HG02840 (cell line): ENCODE measurements around the gene TTLL5.
"Not testable (repeated sequence)": the region's sequence is repeated elsewhere in the genome, so short reads cannot be mapped to it uniquely, and the experiment has no call there.

Experiments used
- ATAC-seq: cut with Tn5 transposase; IDR thresholded peaks from one replicate; pipeline ENCODE4 v1.9.1; 2021; ENCODE audit warnings: mild to moderate bottlenecking, moderate library complexity, moderate number of reproducible peaks; ENCODE audit not compliant: unreplicated experiment, low FRiP score

Gene TTLL5

DNA sequence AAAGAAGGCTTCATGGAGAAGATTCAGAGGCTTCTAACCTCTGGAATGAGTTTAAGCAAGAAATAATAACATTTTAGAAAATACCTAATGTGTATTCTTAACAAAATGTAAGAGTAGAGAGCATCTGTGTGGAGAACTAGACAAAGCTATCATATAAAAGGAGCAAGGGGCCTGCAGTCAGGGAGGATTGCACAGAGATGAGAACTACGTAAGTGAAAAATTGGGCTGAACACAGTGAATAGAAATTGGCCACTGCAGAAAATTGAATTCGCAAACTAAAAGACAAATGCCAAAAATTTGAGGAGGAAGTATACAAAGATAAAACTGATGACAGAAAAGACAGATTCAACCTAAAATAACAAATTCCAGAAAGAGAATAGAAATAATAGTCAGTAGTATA lies 227.9 kb downstream of the TTLL5 start:
- ATAC-seq: no peak

DNA sequence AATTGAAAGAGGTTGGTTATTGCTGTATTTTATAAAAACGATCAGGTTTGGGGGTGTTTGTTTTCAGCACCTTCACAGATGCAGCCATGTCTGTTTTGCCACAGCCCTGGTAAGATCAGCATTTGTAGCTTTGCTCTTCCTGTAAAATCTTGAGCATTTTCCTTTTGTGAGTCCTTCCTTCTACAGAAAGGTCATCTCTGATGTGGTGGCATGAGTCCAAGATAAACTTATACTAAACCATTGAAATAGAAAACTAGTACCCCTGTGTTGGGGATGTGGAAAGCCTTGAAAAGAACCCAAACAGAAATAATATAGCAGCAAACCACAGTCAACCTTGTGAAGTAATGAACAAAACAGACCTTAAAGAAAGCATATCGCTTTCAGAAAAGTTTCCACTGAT lies 235.3 kb downstream of the TTLL5 start:
- no peak for ATAC-seq

DNA sequence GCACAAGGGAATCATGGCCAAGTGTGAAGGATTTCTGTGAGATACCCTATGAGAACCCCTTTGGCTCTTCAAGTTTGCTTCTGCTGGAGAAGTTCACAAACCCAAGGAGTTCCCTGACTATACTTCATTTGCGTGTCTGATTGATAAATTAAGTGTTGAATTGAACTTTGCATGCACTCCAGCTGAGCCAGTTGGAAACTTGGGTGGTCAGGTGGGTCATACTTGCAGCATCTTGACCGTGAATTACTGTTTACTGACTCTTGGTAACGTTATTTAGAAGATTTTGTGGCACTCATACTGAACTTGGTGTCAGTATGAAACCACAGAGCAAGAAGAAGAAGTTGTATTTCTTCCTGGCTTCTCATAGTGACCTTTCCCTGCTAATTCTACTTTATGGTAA lies 243.3 kb downstream of the TTLL5 start:
- no peak for ATAC-seq

DNA sequence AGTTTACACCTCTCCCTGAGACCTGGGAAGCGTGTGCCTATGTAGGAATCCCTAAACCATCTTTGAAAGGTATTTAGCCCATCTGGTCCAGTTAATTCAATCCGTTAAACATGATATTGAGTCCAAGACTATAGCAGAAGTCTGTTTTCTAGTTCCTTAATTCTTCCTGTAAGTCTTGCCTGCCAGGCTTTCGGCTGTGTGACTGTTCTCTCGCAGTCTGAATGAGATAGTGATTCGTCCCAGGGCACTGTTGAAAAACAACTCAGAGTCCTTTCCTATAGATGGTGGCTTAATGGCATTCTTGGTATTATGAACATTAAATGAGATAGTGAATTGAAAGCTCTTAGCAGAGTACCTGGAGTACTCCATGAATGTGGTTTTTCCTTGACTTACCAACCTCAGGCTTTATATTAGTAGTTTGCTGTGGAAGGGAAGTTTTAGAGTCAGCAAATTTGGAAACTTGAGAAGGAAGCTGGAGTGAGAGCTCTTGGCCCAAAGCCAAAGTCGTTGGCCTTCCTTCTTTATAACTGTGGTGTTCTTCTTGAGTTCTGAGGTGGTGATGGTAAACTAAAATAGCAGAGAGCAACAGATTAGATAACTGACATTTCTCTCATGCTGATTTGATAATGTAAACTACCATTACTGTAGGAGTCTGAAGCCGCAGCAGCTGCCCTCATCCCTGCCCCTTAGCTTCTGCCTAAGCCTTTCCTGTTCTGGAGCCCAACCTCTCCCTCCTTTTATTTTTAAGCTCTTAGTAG lies 244.3 kb downstream of the TTLL5 start:
- ATAC-seq: no peak

DNA sequence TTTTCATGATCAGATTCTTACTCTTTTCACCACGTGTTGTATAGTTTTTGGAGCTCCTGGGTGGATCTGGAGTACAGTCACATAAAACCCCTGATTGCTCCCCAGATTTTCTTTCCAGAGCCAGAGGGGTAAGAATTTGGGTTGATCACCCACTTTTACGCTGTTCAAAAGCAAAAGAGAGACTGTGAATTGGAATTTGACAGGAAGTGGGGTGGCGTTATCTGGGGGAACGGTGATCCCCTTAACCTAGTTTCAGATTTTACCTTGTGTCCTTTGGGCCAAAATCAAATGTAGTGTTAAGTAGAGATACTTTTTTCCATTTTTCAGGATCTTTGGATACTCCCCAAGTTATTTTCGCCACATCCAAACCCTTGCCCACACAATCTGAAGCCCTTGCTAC lies 245.2 kb downstream of the TTLL5 start:
- ATAC-seq: no peak

DNA sequence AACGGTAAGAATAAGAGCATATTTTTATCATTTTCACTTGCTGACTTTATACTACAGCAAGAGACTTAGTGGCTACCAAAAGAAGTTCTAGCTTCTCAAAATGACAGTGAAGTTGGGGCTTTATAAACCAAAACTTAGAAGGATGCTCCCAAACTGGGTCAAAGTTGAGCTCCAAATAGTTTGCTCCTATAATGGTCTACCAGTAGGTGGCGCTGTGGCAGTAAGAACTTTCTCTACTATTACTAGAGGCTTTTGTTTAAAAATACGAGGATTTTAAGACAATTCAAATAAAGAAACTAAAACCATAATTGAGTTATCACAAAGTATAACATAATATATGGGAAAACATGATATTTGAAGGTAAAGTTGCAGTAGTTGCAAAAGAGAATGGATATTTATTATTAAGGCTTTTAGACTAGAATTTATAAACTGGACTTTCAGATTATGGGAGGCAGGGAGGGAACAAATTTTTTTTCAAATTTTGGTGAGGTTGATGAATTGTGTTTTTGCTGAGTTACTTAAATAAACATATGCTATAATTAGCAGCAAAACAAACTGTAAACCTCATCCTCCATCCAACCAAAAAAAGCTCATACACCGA lies 245.7 kb downstream of the TTLL5 start:
- no peak for ATAC-seq

DNA sequence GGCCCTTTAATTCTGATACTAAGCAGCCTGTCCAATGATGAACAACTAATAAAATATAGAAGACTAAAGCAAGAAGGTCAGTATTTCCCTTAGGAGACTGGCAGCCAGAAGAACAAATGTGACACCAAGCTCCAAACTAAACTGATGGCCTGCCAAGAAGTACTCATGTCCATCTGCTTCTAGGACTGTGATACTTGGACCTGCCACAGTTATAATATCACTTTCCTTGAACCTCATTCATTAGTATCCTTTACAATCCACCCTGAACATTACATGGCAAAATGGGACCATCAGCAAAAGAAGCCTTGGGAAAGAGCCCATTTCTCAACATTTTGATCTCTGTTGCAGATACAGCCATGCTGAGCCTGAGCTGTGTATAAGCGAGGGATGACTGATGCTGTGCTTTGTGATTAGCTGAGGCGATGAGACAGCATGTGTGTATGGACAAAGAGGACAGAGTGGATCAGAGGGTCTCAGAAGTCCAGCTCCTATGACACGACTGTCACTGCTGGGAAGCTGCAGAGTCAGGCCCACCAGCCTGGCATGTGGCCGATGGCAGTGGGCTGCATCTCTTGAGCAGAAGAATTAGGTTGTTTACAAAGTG lies 246.8 kb downstream of the TTLL5 start:
- ATAC-seq: no peak

DNA sequence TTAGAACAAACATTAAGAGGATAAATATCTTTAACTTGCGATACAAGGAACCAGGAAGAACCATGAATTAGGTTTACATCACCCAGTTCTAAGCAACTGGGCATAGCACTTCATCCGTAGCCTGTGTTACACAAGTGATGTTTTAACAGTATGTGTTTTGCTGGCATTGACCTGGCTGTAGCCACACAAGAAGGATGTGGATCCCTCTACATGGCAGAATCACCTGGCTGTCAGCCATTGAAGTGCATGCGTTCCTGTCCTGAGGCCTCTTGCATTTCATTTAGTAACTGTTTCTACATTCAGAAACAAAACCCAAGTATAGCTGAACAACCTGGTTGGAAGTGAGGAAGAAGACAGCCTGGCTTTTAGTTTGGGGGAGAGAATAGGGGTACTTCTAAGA lies 248.6 kb downstream of the TTLL5 start:
- ATAC-seq: no peak

DNA sequence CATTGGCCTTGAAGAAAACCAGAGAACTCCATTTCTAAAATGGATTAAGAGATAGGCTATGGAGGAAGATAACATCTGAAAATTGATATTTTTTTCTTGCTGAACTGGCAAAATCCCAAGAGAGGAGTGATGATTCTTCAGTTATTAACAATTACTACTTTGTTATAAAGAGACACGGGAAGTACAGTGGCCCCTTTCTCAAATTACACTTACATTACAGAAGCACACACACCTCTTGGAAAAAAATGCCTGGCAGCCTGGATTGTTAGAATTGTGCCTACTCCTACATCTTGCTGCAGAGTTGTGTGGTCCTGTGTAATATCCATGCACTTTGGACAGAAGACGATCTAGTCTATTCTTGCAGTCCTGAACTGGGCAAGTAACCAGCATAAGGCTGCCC lies 249.0 kb downstream of the TTLL5 start:
- no peak for ATAC-seq

DNA sequence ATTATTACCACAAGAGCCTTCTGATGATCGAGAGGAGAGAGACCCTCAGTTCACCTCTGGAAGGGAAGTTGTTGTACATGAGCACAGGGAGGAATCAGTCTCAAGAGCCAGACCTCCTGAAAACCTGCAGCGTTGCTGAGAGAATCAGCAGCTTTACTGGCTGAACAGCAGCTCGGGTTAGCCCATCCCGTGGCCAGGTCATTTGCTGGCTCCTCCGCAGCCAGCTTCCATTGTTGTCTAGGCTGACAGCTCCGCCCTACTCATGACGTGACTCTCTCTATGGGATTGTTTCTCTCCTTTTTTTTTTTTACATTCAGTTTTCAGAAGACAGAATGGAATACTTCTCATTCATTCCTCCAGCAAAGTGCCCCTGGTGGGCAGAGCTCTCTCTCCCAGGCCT lies 250.8 kb downstream of the TTLL5 start:
- ATAC-seq: no peak

DNA sequence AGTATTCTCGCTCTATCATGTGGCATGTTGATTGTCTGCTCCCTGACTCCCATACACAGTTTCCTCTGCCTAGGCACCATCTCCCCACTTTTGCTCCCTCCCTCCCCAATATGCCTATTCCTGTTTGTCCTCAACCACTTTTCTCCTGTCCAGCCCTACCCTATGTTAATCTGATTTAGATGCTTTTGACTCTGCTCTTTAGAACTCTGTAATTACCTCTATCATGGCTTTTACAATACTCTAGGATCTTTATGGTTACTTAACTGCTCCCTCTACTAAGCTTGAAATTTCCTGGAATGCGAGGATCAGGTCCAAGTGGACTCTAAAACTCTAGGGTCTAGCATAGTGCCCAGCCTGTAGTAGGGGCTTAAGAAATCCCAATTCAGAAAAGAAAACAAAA lies 252.1 kb downstream of the TTLL5 start:
- ATAC-seq: no peak

DNA sequence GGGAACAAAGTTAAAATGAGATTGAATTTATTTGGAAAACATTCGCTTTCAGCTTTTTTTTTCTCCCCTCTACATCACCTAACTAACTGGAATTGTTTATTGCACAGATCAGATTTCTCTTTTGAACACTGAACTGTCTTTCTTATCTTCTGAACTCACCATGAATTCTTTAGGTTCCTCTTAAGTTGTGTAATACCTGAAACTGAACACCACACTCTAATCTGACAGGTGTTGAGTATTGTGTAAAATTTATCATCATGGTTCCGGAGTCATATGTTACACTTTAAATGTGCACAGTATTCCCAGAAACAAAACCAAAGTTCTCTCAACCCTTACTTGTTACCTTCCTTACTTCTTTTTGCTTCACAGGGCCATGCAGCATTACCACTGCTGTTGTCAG lies 254.0 kb downstream of the TTLL5 start:
- no peak for ATAC-seq

DNA sequence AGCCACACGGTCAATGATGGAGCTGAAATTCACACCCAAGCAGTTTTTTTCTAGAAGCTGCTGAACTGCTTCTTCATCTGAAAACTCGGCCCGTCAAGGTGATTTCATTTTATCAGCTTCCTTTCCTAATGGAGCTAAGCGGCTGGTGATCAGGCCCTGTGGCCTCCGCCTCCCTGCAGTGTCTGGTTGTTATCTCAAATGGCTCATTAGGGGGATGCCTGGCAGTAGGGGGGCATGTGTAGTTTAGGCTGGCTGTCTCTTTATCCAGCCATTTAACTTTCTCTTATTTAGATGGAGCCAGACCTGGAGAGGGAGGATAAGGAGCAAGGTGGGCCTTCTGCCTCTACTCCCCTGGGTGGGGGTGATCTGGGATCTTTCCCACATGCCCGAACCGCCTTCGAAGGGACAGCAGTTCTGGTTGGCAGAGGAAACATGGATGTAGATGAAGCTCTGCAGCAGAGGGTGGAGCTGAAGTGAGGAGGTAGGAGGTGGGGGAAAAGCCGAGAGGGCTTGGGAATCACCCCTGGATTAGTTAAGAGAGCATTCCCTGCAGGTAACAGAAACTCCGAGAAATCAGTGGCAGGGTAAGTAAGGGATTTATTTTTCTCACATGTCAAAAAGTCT lies 256.4 kb downstream of the TTLL5 start:
- ATAC-seq: no peak

DNA sequence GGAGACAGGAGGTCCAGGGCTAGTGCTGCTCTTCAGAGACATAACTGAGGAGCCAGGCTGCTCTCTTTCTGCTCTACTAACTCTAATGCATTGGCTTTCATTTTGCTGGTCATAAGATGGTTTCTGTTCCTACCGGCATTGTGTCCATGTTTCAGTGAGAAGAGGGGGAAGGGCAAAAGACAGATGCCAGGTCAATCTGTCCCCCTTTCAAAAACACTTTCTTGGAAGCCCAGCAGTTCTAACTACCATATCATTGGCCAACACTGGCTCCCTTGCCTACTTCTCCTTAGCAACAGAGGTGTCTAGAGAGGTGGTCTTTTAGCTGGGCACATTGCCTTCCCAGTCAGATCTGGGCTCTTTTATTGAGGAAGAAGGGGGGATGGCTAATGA lies 256.9 kb downstream of the TTLL5 start:
- no peak for ATAC-seq

DNA sequence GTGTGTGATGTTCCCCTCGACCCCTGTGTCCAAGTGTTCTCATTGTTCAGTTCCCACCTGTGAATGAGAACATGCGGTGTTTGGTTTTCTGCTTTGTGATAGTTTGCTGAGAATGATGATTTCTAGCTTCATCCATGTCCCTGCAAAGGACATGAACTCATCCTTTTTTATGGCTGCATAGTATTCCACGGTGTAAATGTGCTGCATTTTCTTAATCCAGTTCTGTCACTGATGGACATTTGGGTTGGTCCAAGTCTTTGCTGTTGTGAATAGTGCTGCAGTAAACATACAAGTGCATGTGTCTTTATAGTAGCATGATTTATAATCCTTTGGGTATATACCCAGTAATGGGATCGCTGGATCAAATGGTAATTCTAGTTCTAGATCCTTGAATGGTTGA lies 259.4 kb downstream of the TTLL5 start:
- not testable (repeated sequence) for ATAC-seq

DNA sequence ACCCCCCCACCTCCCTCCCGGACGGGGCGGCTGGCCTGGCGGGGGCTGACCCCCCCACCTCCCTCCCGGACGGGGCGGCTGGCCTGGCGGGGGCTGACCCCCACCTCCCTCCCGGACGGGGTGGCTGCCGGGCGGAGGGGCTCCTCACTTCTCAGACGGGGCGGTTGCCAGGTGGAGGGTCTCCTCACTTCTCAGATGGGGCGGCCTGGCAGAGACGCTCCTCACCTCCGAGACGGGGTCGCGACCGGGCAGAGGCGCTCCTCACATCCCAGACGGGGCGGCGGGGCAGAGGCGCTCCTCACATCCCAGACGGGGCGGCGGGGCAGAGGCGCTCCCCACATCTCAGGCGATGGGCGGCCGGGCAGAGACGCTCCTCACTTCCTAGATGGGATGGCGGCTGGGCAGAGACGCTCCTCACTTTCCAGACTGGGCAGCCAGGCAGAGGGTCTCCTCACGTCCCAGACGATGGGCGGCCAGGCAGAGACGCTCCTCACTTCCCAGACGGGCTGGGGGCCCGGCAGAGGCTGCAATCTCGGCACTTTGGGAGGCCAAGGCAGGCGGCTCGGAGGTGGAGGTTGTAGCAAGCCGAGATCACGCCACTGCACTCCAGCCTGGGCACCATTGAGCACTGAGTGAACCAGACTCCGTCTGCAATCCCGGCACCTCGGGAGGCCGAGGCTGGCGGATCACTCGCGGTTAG lies 264.2 kb downstream of the TTLL5 start:
- not testable (repeated sequence) for ATAC-seq

DNA sequence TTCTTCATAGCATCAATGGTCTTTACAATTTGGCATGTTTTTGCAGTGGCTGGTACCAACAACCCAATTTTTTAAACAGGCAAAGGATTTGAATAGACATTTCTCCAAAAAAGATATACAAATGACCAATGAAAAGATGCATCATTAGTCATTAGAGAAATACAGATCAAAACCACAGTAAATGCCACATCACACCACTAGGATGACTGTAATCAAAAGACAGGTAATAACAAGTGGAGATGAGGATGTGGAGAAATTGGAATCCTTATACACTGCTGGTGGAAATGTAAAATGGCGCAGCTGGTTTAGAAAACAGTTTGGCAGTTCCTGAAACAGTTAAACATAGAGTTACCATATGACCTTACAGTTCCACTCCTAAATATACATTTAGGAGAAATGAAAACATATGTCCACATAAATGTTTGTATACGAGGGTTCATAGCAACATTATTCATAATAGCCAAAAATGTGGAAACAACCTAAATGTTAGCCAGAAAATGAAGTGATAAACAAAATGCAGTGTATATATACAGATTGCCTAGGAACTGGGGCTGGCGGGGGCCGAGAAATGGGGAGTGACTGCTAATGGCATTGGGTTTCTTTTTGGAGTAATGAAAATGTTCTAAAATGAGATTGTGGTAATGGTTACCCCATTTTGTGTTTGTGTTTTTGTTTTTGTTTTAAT lies 265.5 kb downstream of the TTLL5 start:
- ATAC-seq: no peak

DNA sequence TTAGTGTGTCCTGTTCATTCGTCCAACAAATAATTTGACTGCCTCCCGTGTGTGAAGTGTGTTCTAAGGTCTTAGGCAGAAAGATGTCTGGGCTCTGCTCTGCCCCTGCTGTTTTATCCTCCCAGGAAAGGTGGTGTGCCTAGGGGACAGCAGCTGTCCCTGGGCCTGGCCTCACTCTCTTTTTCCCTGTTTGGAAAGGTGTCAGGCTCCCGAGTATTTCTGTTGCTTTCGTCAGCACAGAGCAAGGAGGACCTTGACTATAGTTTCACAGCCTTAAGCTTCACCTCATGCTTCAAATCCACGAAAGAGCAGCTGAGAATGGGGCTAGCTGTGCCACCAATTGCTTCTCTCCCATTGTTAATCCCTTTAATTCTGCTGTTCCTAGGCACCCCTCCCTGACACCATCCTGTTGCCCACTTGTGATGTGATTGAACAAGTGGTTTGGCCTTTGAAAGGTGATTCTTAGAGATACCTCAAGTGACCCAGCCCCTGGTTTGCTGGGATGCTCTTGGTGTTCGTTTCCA lies 266.6 kb downstream of the TTLL5 start:
- no peak for ATAC-seq

DNA sequence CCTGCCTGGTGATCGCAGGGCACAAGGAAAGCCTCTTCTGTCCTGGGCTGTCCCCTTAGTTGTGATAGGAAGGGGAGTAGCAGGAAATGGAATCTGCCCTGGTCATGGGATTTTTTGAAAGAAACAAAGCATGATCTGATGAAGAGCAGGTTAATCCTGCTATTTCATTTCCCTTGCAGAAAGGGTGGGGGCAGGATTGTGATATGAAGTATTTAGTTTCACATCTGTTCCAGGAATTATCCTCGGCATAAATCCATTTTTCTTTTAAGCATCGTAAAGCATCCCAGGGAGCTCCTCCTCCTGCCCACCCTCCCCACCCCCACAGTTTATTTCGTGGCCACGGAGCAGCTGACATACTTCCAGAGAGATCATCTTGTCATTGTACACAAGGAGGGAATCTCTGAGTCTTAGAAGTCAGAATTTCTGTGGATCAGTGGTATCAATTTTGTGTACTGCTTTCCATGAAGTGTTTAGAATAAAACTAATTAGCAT lies 267.7 kb downstream of the TTLL5 start:
- ATAC-seq: no peak

DNA sequence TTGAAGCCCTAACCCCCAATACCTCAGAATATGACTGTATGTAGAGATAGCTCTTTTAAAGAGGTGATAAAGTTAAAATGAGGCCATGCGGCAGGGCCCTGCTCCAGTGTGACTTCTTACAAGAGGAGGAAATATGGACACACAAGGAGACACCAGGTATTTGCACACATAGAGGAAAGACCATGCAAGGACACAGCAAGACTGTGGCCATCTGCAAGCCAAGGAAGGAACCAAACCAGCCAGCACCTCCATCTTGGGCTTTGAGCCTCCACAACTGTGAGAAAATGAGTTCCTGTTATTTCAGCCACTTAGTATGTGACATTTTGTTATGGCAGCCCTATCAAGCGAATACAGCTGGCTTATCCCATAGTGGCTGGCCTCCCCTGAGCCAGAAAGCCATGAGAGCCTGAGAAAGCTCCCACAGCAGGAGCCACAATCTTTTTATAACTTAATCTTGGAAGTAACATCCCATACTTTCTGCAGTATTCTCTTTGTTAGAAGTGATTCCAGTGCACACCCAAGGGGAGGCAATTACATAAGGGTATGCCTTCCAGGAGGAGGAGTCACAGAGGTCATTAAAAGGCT lies 272.8 kb downstream of the TTLL5 start:
- no peak for ATAC-seq
